Measurements from ENCODE around the gene CD300E. TPM values are rescaled to one million over a fixed set of nuclear protein-coding genes. Genes with fewer than 3 reads are reported as not detected.

Gene CD300E
- total RNA-seq, 1 experiment from 2014 or later: not detected

GRCh38 chr17:74642995-74643394, 19.5 kb upstream of the CD300E start:
- no peak overlapping the region for H3K27ac ChIP-seq (ENCODE audit: low read depth, low read length)
- H2AFZ ChIP-seq (ENCODE audit: low read depth, low read length, poor library complexity, severe bottlenecking): no peak overlapping the region
- no peaks in the 10 kb centered on the region for H3K79me2 ChIP-seq (ENCODE audit: insufficient read depth, low read length)
- no peak overlapping the region for H3K4me2 ChIP-seq (ENCODE audit: low read length)
- TF ChIP-seq ELF1 (IDR thresholded peaks at IDR 0.05; ENCODE audit: borderline replicate concordance, low read depth) (no peak), POLR2A (IDR thresholded peaks at IDR 0.05; ENCODE audit: borderline replicate concordance, extremely low read depth, insufficient read depth, insufficient read length) (no peak), JUND (IDR thresholded peaks at IDR 0.05) (no peak), ZBTB33 (IDR thresholded peaks at IDR 0.05; ENCODE audit: extremely low read depth, insufficient replicate concordance, low read length) (no peak), MAX (IDR thresholded peaks at IDR 0.05) (no peak), EZH2phosphoT487 (IDR thresholded peaks at IDR 0.05; ENCODE audit: borderline replicate concordance) (no peak), ATF3 (IDR thresholded peaks at IDR 0.05) (no peak), CTCF (IDR thresholded peaks at IDR 0.05 in 2 of 3, conservative IDR thresholded peaks at IDR 0.05 in 1 of 3; ENCODE audit: borderline replicate concordance in 1 of 3, insufficient read depth in 1 of 3, low read depth in 2 of 3, low read length in 2 of 3) (no peak), CBX3 (IDR thresholded peaks at IDR 0.05; ENCODE audit: low read depth) (no peak), EGR1 (IDR thresholded peaks at IDR 0.05; ENCODE audit: low read depth) (no peak), ZFX (IDR thresholded peaks at IDR 0.05) (no peak), POLR2AphosphoS5 (IDR thresholded peaks at IDR 0.05; ENCODE audit: low read depth, low read length) (no peak), TCF7L2 (IDR thresholded peaks at IDR 0.05; ENCODE audit: borderline replicate concordance, extremely low read depth, insufficient read depth, insufficient read length) (no peak), YY1 (IDR thresholded peaks at IDR 0.05; ENCODE audit: extremely low read depth, insufficient replicate concordance, low read depth, low read length) (no peak), RAD21 (IDR thresholded peaks at IDR 0.05; ENCODE audit: low read depth) (no peak), SIN3A (IDR thresholded peaks at IDR 0.05; ENCODE audit: low read depth) (no peak), FOSL1 (IDR thresholded peaks at IDR 0.05; ENCODE audit: low read depth) (no peak), ZNF274 (IDR thresholded peaks at IDR 0.05; ENCODE audit: low read depth, low read length) (no peak), EZH2 (IDR thresholded peaks at IDR 0.05) (no peak), CEBPB (IDR thresholded peaks at IDR 0.05; ENCODE audit: low read depth) (no peak)
- DNase-seq (ENCODE audit: low read depth, low spot score) (no peak), ATAC-seq (no peak)
- ChIA-PET POLR2A (no interaction called here), RAD21 (ENCODE audit: low non-redundant PET in 1 of 2, low total read pairs in 2 of 2, uncharacterized antibody in 2 of 2, unreplicated experiment in 2 of 2) (no interaction called here), CTCF (no interaction called here)
- BruUV-seq (replicated peaks): no TSS peak
- H3K9me2 ChIP-seq (ENCODE audit: insufficient read depth): no peaks in the 10 kb centered on the region
- no peaks in the 10 kb centered on the region for H3K9me3 ChIP-seq (ENCODE audit: control insufficient read depth in 1 of 2, insufficient read depth in 1 of 2, low read depth in 1 of 2, low read length in 2 of 2)
- H3K36me3 ChIP-seq (ENCODE audit: control insufficient read depth in 1 of 2, insufficient read depth in 2 of 2, low read length in 2 of 2): no peaks in the 10 kb centered on the region
- no peaks in the 10 kb centered on the region for H3K4me1 ChIP-seq (ENCODE audit: control insufficient read depth in 1 of 2, insufficient read depth in 2 of 2, low read length in 2 of 2)
- intact Hi-C loops (cut with micrococcal nuclease): no loop called here
- no peak overlapping the region for H3K4me3 ChIP-seq (replicated peaks in 1 of 2; ENCODE audit: low read depth in 1 of 2, low read length in 2 of 2)
- no peak overlapping the region for H3K9ac ChIP-seq (ENCODE audit: low read length)
- no peaks in the 10 kb centered on the region for H4K20me1 ChIP-seq (ENCODE audit: insufficient read depth)
- peaks cover 74% of the 10 kb centered on the region for H3K27me3 ChIP-seq (ENCODE audit: insufficient read depth, low read length)

Data from HCT116 (cell line).